Dendritic cell treated with granulocyte-macrophage colony-stimulating factor and Interleukin-4, amounts not matched to agents 40 ng/mL and 50 ng/mL, for 4 days (primary cell): ENCODE data around the gene ACAD10.
"Not testable (repeated sequence)": the region's sequence is repeated elsewhere in the genome, so short reads cannot be mapped to it uniquely, and the experiment has no call there.

Experiments
- H3K27ac Mint-ChIP-seq: one replicate; pipeline ENCODE4 v1.8.0; 2022; ENCODE audit warnings: mild to moderate bottlenecking, mixed read lengths
- H3K27me3 Mint-ChIP-seq: one replicate; pipeline ENCODE4 v1.8.0; 2022; ENCODE audit warnings: mild to moderate bottlenecking, mixed read lengths
- H3K36me3 Mint-ChIP-seq: one replicate; pipeline ENCODE4 v1.8.0; 2022; ENCODE audit warnings: low read depth, mixed read lengths
- H3K4me1 Mint-ChIP-seq: one replicate; pipeline ENCODE4 v1.8.0; 2022; ENCODE audit warnings: low read depth, mixed read lengths
- H3K4me3 Mint-ChIP-seq: one replicate; pipeline ENCODE4 v1.8.0; 2022; ENCODE audit warnings: mild to moderate bottlenecking, moderate library complexity, mixed read lengths
- H3K9me3 Mint-ChIP-seq: one replicate; pipeline ENCODE4 v1.8.0; 2022; ENCODE audit warnings: mixed read lengths
- intact Hi-C: fragments of 100-400 bp; cut with micrococcal nuclease; formaldehyde crosslinking; loops from one replicate; pipeline ENCODE4 v1.15.0; 2022

ACAD10 gene

DNA sequence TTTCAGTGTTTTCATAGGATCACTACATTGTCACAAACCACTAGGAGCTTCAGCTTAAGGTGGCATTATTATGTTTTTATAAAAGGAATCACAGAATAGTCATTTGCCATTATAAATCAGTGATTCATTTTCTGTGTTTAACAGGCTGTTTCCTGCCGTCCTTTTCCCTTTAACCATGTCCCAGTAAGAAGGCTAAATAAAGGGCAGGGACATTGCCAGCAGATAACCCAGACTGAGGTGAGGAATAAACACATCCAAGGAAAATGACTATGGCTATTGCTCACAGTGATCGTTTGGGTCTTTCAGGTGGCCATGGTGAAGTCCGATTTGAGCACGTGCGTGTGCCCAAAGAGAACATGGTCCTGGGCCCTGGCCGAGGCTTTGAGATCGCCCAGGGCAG, 63.0 kb downstream of the ACAD10 start:
- H3K4me1 Mint-ChIP-seq: no peaks in the 10 kb centered on the region
- H3K4me3 Mint-ChIP-seq: no peak overlapping the region
- H3K27me3 Mint-ChIP-seq: no peaks in the 10 kb centered on the region
- peaks cover 93% of the 10 kb centered on the region for H3K36me3 Mint-ChIP-seq
- no peaks in the 10 kb centered on the region for H3K9me3 Mint-ChIP-seq
- no peak overlapping the region for H3K27ac Mint-ChIP-seq
- intact Hi-C loops: no loop called here

DNA sequence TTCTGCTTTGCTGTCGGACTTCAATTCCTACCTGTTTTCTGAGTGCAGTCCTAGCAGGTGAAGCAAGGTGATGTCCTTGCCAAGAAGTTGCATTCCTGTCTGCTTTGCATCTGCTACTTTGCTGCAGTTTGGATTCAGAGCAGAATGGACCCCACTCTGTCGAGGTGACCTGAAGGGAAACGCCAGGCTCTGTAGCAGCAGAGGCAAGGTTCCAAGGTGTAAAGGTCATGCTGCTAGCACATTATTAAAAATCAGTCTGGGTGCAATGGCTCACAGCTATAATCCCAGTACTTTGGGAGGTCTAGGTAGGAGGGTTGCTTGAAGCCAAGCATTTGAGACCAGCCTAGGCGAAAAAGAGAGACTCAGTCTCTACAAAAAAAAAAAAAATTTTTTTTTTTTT, 63.5 kb downstream of the ACAD10 start:
- intact Hi-C loops: no loop called here
- Mint-ChIP-seq H3K4me3 (no peak overlapping the region), H3K4me1 (no peaks in the 10 kb centered on the region), H3K27me3 (no peaks in the 10 kb centered on the region), H3K36me3 (peaks cover 93% of the 10 kb centered on the region), H3K9me3 (no peaks in the 10 kb centered on the region), H3K27ac (no peak overlapping the region)

DNA sequence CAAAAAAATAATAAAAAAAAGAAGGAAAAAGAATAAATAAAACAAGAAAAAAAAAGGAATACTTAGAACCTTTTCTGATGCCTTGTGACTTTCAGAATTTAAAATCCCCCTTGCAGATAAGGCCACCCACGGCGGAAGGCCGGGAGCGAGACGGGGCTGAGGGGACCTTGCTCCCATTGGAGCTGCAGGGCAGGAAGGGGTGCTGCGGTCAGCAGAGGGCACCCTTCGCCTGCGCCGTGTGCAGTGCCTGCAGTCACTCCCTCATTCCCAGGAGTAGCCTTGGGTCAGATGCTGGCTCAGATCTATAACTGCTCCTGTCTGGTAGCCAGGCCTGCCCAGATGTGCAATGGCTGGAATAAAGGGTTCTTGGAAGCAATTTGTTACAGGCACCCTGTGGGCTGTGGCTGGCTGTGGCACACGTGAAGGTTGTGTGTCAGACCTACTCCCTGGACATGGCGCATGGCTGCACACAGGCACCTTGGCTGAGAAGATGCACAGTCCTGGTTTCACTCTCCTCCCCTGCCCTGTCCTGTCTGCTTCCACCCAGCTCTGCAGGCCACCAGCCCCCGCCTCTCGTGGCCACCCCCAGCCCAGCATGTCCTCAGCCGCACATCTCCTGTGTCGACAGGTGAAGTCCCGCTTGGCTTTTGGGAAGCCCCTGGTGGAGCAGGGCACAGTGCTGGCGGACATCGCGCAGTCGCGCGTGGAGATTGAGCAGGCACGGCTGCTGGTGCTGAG, 67.5 kb downstream of the ACAD10 start:
- H3K4me1 Mint-ChIP-seq: peaks cover 15% of the 10 kb centered on the region
- peaks cover 84% of the 10 kb centered on the region for H3K36me3 Mint-ChIP-seq
- H3K27me3 Mint-ChIP-seq: no peaks in the 10 kb centered on the region
- H3K27ac Mint-ChIP-seq: no peak overlapping the region
- intact Hi-C loops: loop anchor here (1.0 kb wide), 2 partner anchors 35 to 60 kb away; no protein-coding TSS in a partner anchor
- no peak overlapping the region for H3K4me3 Mint-ChIP-seq
- H3K9me3 Mint-ChIP-seq: no peaks in the 10 kb centered on the region

DNA sequence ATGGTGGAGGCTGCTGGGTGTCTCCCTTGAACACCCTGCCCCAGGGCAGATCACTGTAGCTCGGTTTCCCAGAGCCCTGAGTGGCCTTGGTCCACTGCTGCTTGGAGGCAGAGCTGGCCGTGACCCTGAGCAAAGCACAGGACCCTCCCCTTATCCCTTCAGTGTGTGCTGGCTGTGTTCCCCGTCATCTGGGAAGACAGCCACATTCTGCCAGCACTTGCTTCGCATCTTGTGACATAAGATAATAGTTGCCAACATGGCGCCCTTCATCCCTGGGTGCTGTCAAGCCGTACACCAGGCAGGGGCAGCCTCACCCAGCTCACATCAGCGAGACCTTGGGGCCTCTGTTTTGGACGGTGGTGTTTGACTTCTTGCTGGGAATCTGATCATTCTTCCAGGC, 68.8 kb downstream of the ACAD10 start:
- peaks cover 25% of the 10 kb centered on the region for H3K4me1 Mint-ChIP-seq
- H3K9me3 Mint-ChIP-seq: no peaks in the 10 kb centered on the region
- H3K36me3 Mint-ChIP-seq: peaks cover 75% of the 10 kb centered on the region
- H3K27me3 Mint-ChIP-seq: no peaks in the 10 kb centered on the region
- intact Hi-C loops: no loop called here
- no peak overlapping the region for H3K27ac Mint-ChIP-seq
- H3K4me3 Mint-ChIP-seq: no peak overlapping the region

DNA sequence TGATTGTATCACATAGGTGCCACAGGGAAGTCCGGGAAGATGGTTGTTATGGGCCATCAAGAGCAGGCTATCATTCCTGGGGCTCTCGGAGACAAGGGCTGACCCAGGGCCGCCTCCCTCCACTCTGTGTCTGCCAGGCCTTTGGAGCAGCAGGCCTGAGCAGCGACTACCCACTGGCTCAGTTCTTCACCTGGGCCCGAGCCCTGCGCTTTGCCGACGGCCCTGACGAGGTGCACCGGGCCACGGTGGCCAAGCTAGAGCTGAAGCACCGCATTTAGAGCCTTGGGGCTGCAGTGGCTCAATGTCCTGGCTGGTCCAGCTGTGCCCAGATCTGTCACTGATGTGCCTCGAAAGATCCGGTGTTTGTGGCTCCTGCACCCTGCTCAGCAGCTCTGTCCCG, 70.3 kb downstream of the ACAD10 start:
- H3K4me3 Mint-ChIP-seq: no peak overlapping the region
- intact Hi-C loops: no loop called here
- H3K36me3 Mint-ChIP-seq: peaks cover 61% of the 10 kb centered on the region
- peaks cover 29% of the 10 kb centered on the region for H3K4me1 Mint-ChIP-seq
- H3K9me3 Mint-ChIP-seq: no peaks in the 10 kb centered on the region
- H3K27me3 Mint-ChIP-seq: no peaks in the 10 kb centered on the region
- no peak overlapping the region for H3K27ac Mint-ChIP-seq

DNA sequence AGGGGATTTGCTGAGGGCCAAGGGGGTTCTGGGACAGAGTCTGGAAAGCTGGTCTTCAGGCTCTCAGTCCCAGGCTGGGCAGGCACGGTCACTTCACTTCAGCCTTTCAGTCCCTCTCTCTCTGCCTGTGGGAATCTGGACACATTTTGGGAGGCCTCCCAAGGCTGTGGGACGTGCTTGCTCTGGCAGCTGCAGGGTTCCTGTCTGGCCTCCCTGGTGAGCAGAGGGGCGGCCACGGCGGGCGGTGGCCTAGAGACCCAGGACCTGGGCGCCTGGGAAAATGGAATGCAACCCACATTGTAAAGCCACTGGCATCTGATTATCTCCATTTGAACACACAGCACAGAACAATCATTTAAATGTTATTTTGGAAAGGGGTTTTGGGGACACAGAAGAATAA, 70.8 kb downstream of the ACAD10 start:
- Mint-ChIP-seq H3K27me3 (no peaks in the 10 kb centered on the region), H3K9me3 (no peaks in the 10 kb centered on the region), H3K27ac (peak overlapping the region; percentile 71), H3K4me3 (no peak overlapping the region), H3K36me3 (peaks cover 61% of the 10 kb centered on the region), H3K4me1 (peaks cover 31% of the 10 kb centered on the region)
- intact Hi-C loops: no loop called here

DNA sequence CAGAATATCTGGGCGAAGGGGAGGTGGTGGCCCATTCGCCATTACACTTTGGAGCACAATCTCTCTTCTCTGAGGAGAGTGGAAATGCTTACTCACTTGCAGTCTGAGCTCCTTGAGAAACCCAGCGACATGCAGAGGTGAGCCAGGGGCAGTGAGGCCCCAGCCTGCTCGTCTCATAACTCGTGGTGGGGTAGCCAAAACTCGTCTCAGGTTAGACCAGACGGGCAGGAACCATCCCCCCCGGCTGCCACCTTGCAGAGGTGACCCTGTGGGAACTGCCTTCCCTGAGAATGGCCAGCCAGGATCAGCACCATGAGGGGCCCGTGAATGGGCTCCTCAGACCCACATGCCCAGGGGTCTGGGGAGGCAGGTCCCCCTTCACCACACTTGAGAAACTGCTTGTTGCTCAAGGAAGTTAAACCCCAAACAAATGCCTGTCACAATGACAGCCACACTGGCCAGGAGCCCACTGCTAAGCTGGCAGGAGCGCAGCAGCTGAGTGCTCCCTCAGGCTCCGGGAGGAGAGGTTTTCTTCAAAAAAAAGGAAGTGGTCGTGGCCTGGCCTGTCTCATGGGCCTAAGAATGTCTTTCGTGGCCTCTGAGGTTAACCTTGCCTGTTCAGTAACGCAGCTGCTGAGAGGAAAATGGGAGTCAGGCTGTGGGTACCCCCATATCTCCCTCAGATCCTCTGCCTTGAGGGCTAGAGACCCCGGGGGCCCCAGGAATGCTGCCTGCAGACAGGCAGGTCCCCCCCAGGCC, 71.7 kb downstream of the ACAD10 start:
- peak overlapping the region; percentile 71 for H3K27ac Mint-ChIP-seq
- H3K4me1 Mint-ChIP-seq: peaks cover 39% of the 10 kb centered on the region
- intact Hi-C loops: no loop called here
- no peaks in the 10 kb centered on the region for H3K9me3 Mint-ChIP-seq
- H3K36me3 Mint-ChIP-seq: peaks cover 54% of the 10 kb centered on the region
- H3K4me3 Mint-ChIP-seq: no peak overlapping the region
- no peaks in the 10 kb centered on the region for H3K27me3 Mint-ChIP-seq

DNA sequence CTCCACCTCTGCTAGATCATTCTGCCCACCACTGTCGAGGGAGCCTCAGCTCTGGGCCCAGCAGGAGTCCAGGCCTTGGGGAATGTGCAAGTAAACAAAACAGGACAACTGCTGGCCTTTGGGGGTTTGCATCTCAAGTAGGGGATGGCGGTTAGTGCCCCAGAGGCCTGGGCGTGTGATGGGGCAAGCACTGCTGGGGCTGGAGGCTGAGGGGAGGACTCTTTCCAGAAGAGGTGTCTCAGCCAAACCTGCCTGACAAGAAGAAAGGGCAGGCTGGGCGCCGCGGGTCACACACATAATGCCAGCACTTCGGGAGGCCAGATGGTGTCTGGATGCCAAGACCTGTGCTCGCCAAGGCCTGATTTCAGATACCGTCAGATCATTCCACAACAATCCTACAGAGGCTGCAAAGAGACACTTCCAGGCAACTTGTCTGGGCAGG, 72.3 kb downstream of the ACAD10 start:
- Mint-ChIP-seq H3K4me3 (no peak overlapping the region), H3K27me3 (no peaks in the 10 kb centered on the region), H3K27ac (peak overlapping the region; percentile 71), H3K4me1 (peaks cover 39% of the 10 kb centered on the region), H3K36me3 (peaks cover 48% of the 10 kb centered on the region), H3K9me3 (no peaks in the 10 kb centered on the region)
- intact Hi-C loops: no loop called here

DNA sequence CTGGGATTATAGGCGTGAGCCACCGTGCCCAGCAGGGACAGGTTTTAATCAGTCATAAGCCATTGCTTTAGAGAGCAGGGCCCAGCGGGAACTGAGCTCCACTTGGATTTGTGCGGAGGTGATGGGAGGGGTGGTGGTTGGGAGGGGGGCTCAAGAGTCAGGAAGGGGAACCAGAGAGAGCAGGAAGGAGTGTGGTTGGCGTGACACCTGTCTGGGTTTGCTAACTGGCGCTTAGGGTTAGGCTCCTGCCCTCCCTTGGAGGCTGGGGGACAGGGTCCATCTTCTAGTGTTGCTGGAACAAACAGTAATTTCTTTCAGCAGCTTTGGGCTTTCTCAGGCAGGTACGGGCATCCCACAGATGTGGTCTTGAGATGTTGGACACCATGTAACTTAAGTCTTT, 73.4 kb downstream of the ACAD10 start:
- H3K27ac Mint-ChIP-seq: no peak overlapping the region
- no peaks in the 10 kb centered on the region for H3K27me3 Mint-ChIP-seq
- no peaks in the 10 kb centered on the region for H3K9me3 Mint-ChIP-seq
- no peak overlapping the region for H3K4me3 Mint-ChIP-seq
- peaks cover 37% of the 10 kb centered on the region for H3K36me3 Mint-ChIP-seq
- intact Hi-C loops: no loop called here
- H3K4me1 Mint-ChIP-seq: peaks cover 48% of the 10 kb centered on the region

DNA sequence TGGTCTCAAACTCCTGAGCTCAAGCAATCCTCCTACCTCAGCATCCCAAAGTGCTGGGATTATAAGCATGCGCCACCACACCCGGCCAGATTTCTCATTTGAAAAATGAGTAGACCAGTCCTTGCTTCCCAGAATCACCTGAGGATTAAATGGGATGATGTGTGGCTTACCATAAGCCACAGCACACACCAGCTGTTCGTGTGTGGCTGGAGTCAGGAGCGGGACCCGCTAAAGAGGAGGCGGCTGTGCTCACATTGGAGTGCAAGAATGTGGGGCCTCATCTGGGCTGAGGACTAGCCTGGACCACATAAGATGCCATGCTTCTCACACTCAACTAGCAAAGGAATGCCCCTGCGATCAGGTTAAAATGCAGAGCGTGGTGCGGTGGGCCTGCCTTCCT, 74.1 kb downstream of the ACAD10 start:
- Mint-ChIP-seq H3K36me3 (peaks cover 30% of the 10 kb centered on the region), H3K27ac (no peak overlapping the region), H3K4me1 (peaks cover 48% of the 10 kb centered on the region), H3K9me3 (no peaks in the 10 kb centered on the region), H3K27me3 (no peaks in the 10 kb centered on the region), H3K4me3 (no peak overlapping the region)
- intact Hi-C loops: no loop called here

DNA sequence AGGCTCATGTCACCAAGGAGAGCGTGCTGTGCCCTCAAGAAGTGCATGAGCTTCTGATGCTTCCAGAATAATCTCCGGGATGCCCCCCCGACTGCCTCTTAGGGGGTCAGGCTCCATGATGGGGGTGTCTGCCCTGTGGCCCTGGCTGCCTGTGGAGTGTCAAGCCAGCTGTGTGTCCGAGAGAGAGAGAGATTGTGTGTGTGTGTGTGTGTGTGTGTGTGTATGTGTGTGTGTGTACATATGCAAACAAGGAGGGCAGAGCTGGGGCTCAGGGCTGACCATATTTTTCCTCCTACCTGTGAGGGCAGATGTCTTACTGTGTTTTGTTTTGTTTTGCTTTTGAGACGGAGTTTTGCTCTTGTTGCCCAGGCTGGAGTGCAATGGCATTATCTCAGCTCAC, 75.2 kb downstream of the ACAD10 start:
- H3K4me1 Mint-ChIP-seq: peaks cover 58% of the 10 kb centered on the region
- intact Hi-C loops: no loop called here
- no peak overlapping the region for H3K4me3 Mint-ChIP-seq
- H3K27me3 Mint-ChIP-seq: no peaks in the 10 kb centered on the region
- H3K36me3 Mint-ChIP-seq: peaks cover 19% of the 10 kb centered on the region
- H3K27ac Mint-ChIP-seq: no peak overlapping the region
- H3K9me3 Mint-ChIP-seq: no peaks in the 10 kb centered on the region

DNA sequence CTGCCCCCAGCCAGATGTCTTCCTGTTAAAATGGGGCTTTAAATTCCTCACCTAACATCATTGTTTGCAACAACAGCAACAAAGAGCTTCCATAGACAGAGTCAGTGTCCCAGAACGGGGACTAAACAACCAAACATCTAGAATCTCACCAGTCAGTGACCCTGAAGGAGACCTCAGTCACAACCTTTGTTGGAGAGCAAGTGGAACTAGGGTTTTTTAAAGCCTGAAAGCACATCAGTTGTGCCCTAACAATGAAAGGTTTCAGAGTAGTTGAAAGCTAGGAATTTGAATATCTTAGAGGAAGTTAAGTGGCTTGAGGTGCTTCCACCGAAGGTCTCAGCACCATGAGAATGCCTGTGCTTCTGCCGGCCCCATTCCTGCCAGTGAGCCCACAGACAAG, 75.9 kb downstream of the ACAD10 start:
- Mint-ChIP-seq H3K4me3 (no peak overlapping the region), H3K27me3 (no peaks in the 10 kb centered on the region), H3K9me3 (no peaks in the 10 kb centered on the region), H3K36me3 (peaks cover 12% of the 10 kb centered on the region), H3K4me1 (peaks cover 63% of the 10 kb centered on the region), H3K27ac (no peak overlapping the region)
- intact Hi-C loops: no loop called here

DNA sequence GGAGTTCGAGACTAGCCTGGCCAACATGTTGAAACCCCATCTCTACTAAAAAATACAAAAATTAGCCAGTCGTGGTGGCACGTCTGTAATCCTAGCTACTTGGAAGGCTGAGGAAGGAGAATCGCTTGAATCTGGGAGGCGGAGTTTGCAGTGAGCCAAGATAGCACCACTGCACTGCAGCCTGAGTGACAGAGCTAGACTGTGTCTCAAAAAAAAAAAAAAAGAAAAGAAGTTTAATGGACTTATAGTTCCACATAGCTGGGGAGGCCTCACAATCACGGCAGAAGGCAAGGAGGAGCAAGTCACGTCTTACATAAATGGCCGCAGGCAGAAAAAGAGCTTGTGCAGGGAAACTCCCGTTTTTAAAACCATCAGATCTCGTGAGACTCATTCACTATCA, 77.7 kb downstream of the ACAD10 start:
- H3K4me3 Mint-ChIP-seq, H3K9me3 Mint-ChIP-seq, intact Hi-C loops, H3K27me3 Mint-ChIP-seq, H3K27ac Mint-ChIP-seq: not testable (repeated sequence)
- H3K4me1 Mint-ChIP-seq: peaks cover 62% of the 10 kb centered on the region
- peaks cover 12% of the 10 kb centered on the region for H3K36me3 Mint-ChIP-seq

DNA sequence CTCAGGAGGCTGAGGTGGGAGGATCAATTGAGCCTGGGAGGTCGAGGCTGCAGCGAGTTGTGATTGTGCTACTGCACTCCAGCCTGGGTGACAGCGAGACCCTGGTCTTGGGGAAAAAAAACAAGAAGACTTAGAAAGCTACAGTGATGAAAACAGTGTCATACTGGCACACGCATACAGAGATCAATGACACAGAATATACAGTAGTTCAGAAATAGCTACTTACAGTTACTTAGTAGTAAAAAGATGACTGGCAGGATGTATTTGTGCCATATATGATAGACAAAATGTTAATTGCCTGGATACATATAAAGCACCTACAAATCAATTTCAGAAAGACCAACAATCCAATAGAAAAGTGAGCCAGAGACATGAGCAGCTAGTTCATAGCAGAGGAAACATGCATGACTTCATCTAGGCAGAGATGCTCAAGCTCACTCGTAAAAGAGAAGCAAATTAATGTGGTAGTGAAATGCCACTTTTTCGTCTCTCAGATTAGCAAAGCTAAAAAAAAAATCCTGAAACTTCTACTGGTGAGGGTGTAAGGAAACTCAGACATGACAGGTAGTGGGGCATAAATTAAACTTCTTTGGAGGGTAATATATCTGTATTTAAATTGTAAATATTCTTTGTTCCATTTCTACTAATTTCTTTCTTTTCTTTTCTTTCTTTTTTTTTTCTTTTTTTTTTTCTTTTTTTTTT, 78.4 kb downstream of the ACAD10 start:
- intact Hi-C loops: no loop called here
- Mint-ChIP-seq H3K4me1 (peaks cover 63% of the 10 kb centered on the region), H3K36me3 (peaks cover 9% of the 10 kb centered on the region), H3K27ac (no peak overlapping the region), H3K27me3 (no peaks in the 10 kb centered on the region), H3K4me3 (no peak overlapping the region), H3K9me3 (no peaks in the 10 kb centered on the region)
